HG03571 (cell line): ENCODE results near the gene CST3.
"Not testable (repeated sequence)": the region's sequence is repeated elsewhere in the genome, so short reads cannot be mapped to it uniquely, and the experiment has no call there.

Experiments used
- ATAC-seq: cut with Tn5 transposase; IDR thresholded peaks from one replicate; pipeline ENCODE4 v1.9.1; 2021; ENCODE audit not compliant: unreplicated experiment

Gene CST3

GRCh38 chr20:23644164-23644563, 6.4 kb upstream of the CST3 start:
- ATAC-seq: no peak

DNA sequence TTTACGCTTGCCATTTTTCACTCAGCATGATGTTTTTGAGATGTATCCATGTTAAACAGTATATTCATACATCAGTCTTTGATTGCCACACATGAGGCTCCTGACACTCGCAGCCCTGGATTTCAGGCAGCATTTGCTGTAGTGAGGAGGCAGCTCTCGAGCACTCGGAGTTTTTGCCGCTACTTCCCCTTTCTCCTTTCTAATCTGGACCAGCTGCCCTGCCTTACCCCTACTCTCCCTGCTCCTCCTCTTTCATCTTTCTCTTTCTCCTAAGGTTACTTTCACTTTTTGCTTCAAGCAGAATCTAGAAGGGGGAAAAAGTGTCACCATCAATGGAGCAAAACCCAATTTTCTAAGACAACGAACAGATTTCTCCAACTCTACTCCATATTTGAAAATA, 5.9 kb upstream of the CST3 start:
- no peak for ATAC-seq

GRCh38 chr20:23641936-23642751, 4.4 kb upstream of the CST3 start:
- no peak for ATAC-seq

DNA sequence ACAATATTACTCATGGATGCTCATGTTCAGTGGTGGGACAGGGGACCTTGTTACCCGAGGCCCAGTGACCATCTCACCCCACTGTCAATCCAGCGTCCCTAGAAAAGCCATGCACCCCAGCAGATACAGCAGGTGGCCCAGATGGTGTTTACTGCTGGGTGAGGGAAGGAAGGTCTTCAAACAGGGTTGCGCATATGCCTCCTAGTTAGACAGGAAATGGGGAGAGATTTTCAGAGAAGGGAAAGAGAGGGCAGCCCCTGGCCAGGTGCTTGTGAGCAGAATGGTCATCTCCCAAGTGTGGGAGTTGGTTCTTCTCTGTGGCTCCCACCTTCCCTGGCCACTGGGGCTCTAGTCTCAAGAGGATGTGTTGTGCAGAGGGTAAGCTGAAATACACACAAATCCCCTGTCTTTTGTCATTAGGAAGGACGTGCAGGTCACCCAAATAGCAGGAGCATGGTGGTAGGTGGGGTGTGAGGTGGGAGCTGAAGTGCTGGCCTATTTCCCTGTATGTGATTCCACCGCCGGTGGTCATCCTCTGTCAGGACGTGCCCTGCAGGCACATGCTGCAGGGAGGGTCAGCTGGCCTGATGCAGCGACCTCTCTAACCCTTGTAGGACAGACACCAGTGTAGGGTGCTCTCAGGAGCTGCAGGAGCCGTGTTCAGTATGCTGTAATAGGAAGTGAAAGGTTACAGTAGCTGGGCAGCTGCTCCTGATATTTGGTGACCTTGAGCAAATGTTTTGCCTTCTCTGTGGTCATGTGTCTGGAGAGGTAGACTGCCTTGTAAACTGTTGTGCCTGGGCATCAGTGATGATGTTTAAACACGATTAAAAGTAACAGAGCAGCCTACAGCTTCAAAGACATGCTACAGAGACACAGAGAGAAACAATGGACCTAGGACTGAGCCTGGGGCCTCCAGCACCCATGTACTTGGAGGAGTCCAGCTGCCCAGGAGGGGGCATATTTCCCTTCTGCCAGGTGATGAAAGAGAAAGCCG, 3.2 kb upstream of the CST3 start:
- no peak for ATAC-seq

DNA sequence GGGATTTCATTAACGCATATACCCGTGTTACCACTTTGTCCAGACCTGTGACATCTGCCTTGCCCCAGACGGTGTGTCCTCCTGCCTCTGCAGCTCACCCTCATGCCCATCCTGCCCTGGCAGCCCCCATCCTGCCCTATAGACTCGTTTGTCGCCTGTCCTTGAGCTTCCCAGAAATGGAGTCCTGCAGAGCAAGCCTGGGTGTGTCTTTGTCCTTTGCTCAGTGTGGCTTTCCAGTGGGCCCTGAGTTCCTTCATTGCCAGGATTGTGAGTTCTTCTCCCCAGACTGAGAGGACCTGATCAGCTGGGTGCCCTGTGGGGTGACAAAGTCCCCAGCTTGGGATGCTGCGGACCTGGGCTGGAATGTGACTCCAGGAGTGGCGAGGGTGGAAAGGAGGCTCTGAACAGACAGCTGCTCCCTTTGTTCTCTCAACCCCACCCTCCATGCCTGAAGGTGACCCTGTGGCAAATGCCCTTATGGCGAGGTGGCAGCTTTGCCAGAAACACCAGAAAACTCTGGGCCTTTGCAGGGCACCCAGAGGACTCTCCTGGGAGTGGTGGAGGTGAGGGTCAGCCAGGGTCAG, 2.4 kb upstream of the CST3 start:
- ATAC-seq: no peak

- ATAC-seq: no peak
Observed at GRCh38 chr20:23639490-23639958, 1.8 kb upstream of the CST3 start.

GRCh38 chr20:23638309-23638708, 554 bp upstream of the CST3 start:
- ATAC-seq: no peak

GRCh38 chr20:23636908-23637281, 860 bp downstream of the CST3 start:
- no peak for ATAC-seq

GRCh38 chr20:23636182-23636907, 1.4 kb downstream of the CST3 start:
- no peak for ATAC-seq

GRCh38 chr20:23635768-23636090, 2.0 kb downstream of the CST3 start:
- not testable (repeated sequence) for ATAC-seq

- ATAC-seq: no peak
Observed at GRCh38 chr20:23634985-23635767, 2.6 kb downstream of the CST3 start.

DNA sequence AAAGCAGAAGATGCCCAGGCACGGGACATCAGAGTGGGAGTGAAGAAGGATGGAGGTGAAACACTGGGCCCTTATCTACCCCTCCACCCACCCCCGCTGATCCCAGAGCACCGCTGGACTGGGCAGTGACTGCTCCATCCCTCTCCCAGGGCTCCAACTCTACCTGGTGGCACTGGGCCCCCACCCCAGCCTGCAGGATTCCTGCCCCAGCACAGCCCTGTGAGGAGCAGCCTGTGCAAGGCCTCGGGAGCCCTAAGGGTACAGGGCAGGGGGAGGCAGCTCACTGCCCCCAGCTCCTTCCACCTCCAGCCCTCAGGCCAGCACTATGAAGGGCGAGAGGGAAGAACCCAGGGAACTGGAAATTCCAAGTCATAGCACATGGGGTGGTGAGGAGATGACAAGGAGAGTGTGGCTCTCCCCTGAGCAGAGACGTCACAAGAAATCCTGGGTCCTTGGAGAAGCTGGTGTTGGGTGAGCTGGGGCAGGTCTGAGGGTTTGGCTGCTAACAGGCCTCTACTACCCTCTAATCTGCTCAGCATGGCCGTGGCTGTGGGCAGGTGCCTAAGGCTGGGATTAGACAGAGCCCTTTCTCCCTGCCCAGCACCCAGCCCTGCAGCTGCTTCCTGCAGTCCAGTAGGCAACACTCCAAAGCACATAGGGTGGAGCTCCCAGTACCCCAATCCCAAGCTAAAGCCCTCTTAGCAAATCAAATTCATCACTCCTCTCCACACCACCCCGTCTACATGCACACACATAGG, 3.5 kb downstream of the CST3 start:
- ATAC-seq: no peak

- ATAC-seq: no peak
Observed at GRCh38 chr20:23632711-23633573, 4.8 kb downstream of the CST3 start.

- ATAC-seq: no peak
Observed at GRCh38 chr20:23631981-23632710, 5.6 kb downstream of the CST3 start.

DNA sequence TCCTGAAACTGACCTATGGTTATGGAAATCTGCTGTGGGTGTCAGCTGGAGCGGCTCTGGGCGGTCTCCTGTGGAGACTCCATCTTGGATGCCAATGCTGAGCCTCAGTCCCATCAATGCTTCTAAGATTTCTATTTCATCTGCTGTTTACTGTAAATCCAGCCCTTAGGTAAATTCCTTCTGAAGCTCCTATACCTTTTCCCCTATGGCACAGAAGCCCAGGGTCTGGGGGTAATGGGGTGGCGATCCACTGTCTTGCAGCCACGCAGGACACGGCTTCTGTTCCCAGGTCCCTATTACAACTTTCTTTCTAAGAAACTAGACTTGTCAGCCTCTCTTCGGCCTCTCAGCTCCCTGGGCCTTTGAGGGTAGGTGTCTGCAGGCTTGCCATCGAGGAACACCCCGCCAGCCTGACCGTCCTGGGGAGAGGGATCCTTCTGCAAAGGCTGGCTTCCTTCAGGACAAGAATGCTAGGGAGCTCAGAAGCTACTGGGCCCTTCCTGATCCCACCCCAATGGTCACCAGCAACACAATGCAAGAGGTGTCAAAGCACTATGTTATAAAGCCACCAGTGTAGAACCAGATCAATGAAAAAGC, 6.4 kb downstream of the CST3 start:
- no peak for ATAC-seq

GRCh38 chr20:23630392-23630849, 7.3 kb downstream of the CST3 start:
- no peak for ATAC-seq
